ENCODE measurements around the gene PCDHGB6. TPM values are rescaled to one million over a fixed set of nuclear protein-coding genes. Genes with fewer than 3 reads are reported as not detected.
A peak's percentile ranks its signal among the peaks of the same experiment; 100 is the strongest.
"Not testable (repeated sequence)": the region's sequence is repeated elsewhere in the genome, so short reads cannot be mapped to it uniquely, and the experiment has no call there.

The PCDHGB6 gene
- total RNA-seq (not detected), polyA plus RNA-seq (not detected)

GRCh38 chr5:141407790-141408505 lies at the start of gene PCDHGB6:
Gene PCDHGB6 (plus strand): TSS chr5:141408021. CDS start chr5:141408203, 182 bp downstream.
- Histone ChIP-seq H3K27me3 (ENCODE audit: control insufficient read depth, insufficient read depth, low read length) (peaks cover 39% of the 10 kb centered on the region), H3K9me3 (ENCODE audit: control insufficient read depth in 2 of 2, low read length in 2 of 2) (peaks cover 21 to 39% of the 10 kb centered on the region in 2 experiments)
- H3K27me3 Mint-ChIP-seq = peaks cover 81% of the 10 kb centered on the region
- ATAC-seq (ENCODE audit: low read depth in 2 of 2) = peak in 1 of 2 donors; percentile 24
- H3K36me3 Mint-ChIP-seq = peaks cover 12% of the 10 kb centered on the region
- not testable (repeated sequence) for H3K27ac Mint-ChIP-seq; H3K4me3 ChIP-seq (ENCODE audit: low read depth, low read length); H3K27ac ChIP-seq (ENCODE audit: insufficient read depth, low read length, poor library complexity, severe bottlenecking); H3K36me3 ChIP-seq (ENCODE audit: control insufficient read depth, insufficient read depth, low read length); H3K4me1 Mint-ChIP-seq; H3K4me1 ChIP-seq (ENCODE audit: control insufficient read depth, insufficient read depth, low read length, poor library complexity, severe bottlenecking)
- peaks cover 0 to 40% (median 13%) of the 10 kb centered on the region in 7 donors for H3K9me3 Mint-ChIP-seq
- DNase-seq = peak in 1 of 3 donors; percentile 32
- peak within 1 kb of the TSS in 3 of 4 donors; percentile 31 to 58 (median 50) for H3K4me3 Mint-ChIP-seq

GRCh38 chr5:141359790-141360426 lies 47.9 kb upstream of the PCDHGB6 start, which contains the start of gene PCDHGB2:
Gene PCDHGB2 (plus strand): TSS chr5:141359994. CDS start chr5:141360136, 142 bp downstream.
- H3K27me3 Mint-ChIP-seq = peaks cover 64% of the 10 kb centered on the region

DNA sequence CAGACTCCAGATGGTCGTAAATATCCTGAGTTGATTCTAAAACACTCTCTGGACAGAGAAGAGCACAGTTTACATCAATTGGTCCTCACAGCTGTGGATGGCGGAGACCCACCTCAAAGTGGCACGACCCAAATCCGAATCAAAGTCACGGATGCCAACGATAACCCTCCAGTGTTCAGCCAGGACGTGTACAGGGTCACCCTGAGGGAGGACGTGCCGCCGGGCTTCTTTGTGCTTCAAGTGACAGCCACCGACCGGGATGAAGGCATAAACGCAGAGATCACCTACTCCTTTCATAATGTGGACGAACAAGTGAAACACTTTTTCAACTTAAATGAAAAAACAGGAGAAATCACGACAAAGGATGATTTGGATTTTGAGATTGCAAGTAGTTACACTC lies 47.1 kb upstream of the PCDHGB6 start:
- Mint-ChIP-seq H3K27me3 (peaks cover 70% of the 10 kb centered on the region), H3K9me3 (peaks cover 0 to 64% (median 18%) of the 10 kb centered on the region in 7 donors), H3K4me3 (no peak overlapping the region), H3K4me1 (peaks cover 0 to 10% (median 5%) of the 10 kb centered on the region in 4 donors), H3K36me3 (peaks cover 6% of the 10 kb centered on the region), H3K27ac (peak overlapping the region in 1 of 3 donors; percentile 32)
- ATAC-seq (ENCODE audit: low read depth in 2 of 2) (no peak), DNase-seq (no peak)
- Histone ChIP-seq H3K27me3 (ENCODE audit: control insufficient read depth, insufficient read depth, low read length) (peaks cover 26% of the 10 kb centered on the region), H3K4me1 (ENCODE audit: control insufficient read depth, insufficient read depth, low read length, poor library complexity, severe bottlenecking) (no peaks in the 10 kb centered on the region), H3K4me3 (ENCODE audit: low read depth, low read length) (no peak overlapping the region), H3K36me3 (ENCODE audit: control insufficient read depth, insufficient read depth, low read length) (no peaks in the 10 kb centered on the region), H3K9me3 (ENCODE audit: control insufficient read depth in 2 of 2, low read length in 2 of 2) (peaks cover 26 to 47% of the 10 kb centered on the region in 2 experiments), H3K27ac (ENCODE audit: insufficient read depth, low read length, poor library complexity, severe bottlenecking) (no peak overlapping the region)

More at GRCh38 chr5:141359790-141360426, 47.9 kb upstream of the PCDHGB6 start, which contains the start of gene PCDHGB2:
- H3K36me3 ChIP-seq (ENCODE audit: control insufficient read depth, insufficient read depth, low read length) = no peaks in the 10 kb centered on the region
- DNase-seq (peak in 1 of 3 donors; percentile 35), ATAC-seq (ENCODE audit: low read depth in 2 of 2) (no peak)
- peaks cover 0 to 10% (median 5%) of the 10 kb centered on the region in 4 donors for H3K4me1 Mint-ChIP-seq
- H3K36me3 Mint-ChIP-seq = peaks cover 6% of the 10 kb centered on the region
- H3K4me1 ChIP-seq (ENCODE audit: control insufficient read depth, insufficient read depth, low read length, poor library complexity, severe bottlenecking) = no peaks in the 10 kb centered on the region
- peak within 1 kb of the TSS in 1 of 3 donors; percentile 32 for H3K27ac Mint-ChIP-seq
- peak within 1 kb of the TSS; percentile 54 for H3K4me3 ChIP-seq (ENCODE audit: low read depth, low read length)
- peak within 1 kb of the TSS; percentile 65 to 89 (median 80) for H3K4me3 Mint-ChIP-seq
- H3K9me3 ChIP-seq (ENCODE audit: control insufficient read depth in 2 of 2, low read length in 2 of 2) = peaks cover 22 to 41% of the 10 kb centered on the region in 2 experiments
- H3K9me3 Mint-ChIP-seq = peaks cover 0 to 56% (median 16%) of the 10 kb centered on the region in 7 donors
- no peak within 1 kb of the TSS for H3K27ac ChIP-seq (ENCODE audit: insufficient read depth, low read length, poor library complexity, severe bottlenecking)
- H3K27me3 ChIP-seq (ENCODE audit: control insufficient read depth, insufficient read depth, low read length) = peaks cover 21% of the 10 kb centered on the region

DNA sequence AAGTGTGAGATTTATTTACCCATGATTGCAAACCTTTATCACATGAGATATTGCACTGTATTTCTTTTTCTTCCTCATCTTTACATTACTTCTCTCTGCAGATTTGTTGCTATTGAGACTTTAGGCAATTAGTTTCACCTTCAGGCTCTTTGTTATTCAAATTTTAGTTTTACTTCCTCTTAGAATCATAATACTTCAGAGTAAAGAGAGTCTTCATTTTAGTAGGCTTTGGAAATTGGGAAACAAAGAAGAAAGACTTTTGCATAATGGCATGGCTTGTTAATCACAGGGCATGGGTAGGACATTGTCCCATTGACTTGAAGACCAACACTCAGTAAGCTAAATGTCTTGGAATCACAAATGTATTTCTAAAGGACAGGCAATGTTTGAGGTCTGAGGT lies 45.1 kb upstream of the PCDHGB6 start:
- Histone ChIP-seq H3K27me3 (ENCODE audit: control insufficient read depth, insufficient read depth, low read length) (peaks cover 26% of the 10 kb centered on the region), H3K9me3 (ENCODE audit: control insufficient read depth in 2 of 2, low read length in 2 of 2) (peaks cover 28 to 50% of the 10 kb centered on the region in 2 experiments), H3K4me3 (ENCODE audit: low read depth, low read length) (no peak overlapping the region), H3K36me3 (ENCODE audit: control insufficient read depth, insufficient read depth, low read length) (no peaks in the 10 kb centered on the region), H3K4me1 (ENCODE audit: control insufficient read depth, insufficient read depth, low read length, poor library complexity, severe bottlenecking) (no peaks in the 10 kb centered on the region), H3K27ac (ENCODE audit: insufficient read depth, low read length, poor library complexity, severe bottlenecking) (no peak overlapping the region)
- H3K4me3 Mint-ChIP-seq = peak overlapping the region in 1 of 4 donors; percentile 2
- H3K4me1 Mint-ChIP-seq = peaks cover 0 to 5% (median 5%) of the 10 kb centered on the region in 4 donors
- peaks cover 0 to 57% (median 15%) of the 10 kb centered on the region in 7 donors for H3K9me3 Mint-ChIP-seq
- DNase-seq (no peak), ATAC-seq (ENCODE audit: low read depth in 2 of 2) (no peak)
- peak overlapping the region in 1 of 3 donors; percentile 56 for H3K27ac Mint-ChIP-seq
- H3K36me3 Mint-ChIP-seq = peaks cover 6% of the 10 kb centered on the region
- H3K27me3 Mint-ChIP-seq = peaks cover 62% of the 10 kb centered on the region

GRCh38 chr5:141363952-141364660 lies 43.7 kb upstream of the PCDHGB6 start, which contains the start of gene PCDHGA5:
Gene PCDHGA5 (plus strand): TSS chr5:141364162. CDS start chr5:141364331, 169 bp downstream.
- Histone ChIP-seq H3K9me3 (ENCODE audit: control insufficient read depth in 2 of 2, low read length in 2 of 2) (peaks cover 34 to 50% of the 10 kb centered on the region in 2 experiments), H3K27ac (ENCODE audit: insufficient read depth, low read length, poor library complexity, severe bottlenecking) (no peak within 1 kb of the TSS), H3K4me1 (ENCODE audit: control insufficient read depth, insufficient read depth, low read length, poor library complexity, severe bottlenecking) (no peaks in the 10 kb centered on the region), H3K4me3 (ENCODE audit: low read depth, low read length) (no peak within 1 kb of the TSS), H3K36me3 (ENCODE audit: control insufficient read depth, insufficient read depth, low read length) (no peaks in the 10 kb centered on the region), H3K27me3 (ENCODE audit: control insufficient read depth, insufficient read depth, low read length) (peaks cover 26% of the 10 kb centered on the region)
- DNase-seq (no peak), ATAC-seq (ENCODE audit: low read depth in 2 of 2) (no peak)
- Mint-ChIP-seq H3K27ac (no peak within 1 kb of the TSS), H3K27me3 (peaks cover 60% of the 10 kb centered on the region), H3K9me3 (peaks cover 0 to 51% (median 14%) of the 10 kb centered on the region in 7 donors), H3K36me3 (peaks cover 6% of the 10 kb centered on the region), H3K4me3 (peak within 1 kb of the TSS in 1 of 4 donors; percentile 52), H3K4me1 (peaks cover 0 to 5% (median 2%) of the 10 kb centered on the region in 4 donors)

DNA sequence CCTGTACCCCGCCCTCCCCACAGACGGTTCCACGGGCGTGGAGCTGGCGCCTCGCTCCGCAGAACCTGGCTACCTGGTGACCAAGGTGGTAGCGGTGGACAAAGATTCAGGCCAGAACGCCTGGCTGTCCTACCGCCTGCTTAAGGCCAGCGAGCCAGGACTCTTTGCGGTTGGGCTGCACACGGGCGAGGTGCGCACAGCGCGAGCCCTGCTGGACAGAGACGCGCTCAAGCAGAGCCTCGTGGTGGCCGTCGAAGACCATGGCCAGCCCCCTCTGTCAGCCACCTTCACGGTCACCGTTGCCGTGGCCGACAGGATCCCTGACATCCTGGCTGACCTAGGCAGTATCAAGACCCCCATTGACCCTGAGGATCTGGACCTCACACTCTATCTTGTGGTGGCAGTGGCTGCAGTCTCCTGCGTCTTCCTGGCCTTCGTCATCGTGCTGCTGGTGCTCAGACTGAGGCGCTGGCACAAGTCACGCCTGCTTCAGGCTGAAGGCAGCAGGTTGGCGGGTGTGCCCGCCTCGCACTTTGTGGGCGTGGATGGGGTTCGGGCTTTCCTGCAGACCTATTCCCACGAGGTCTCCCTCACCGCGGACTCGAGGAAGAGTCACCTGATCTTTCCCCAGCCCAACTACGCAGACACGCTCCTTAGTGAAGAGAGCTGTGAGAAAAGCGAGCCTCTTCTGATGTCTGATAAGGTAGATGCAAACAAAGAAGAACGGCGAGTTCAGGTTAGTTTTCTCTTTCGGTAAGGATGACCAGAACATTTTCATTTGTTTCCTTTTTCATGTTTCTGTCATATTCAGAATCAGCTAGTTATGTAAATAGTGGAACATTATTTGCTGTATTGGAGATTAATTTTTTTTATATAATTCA lies 41.6 kb upstream of the PCDHGB6 start:
- Mint-ChIP-seq H3K9me3 (peaks cover 0 to 48% (median 11%) of the 10 kb centered on the region in 7 donors), H3K27ac (no peak overlapping the region), H3K4me1 (peaks cover 0 to 10% (median 0%) of the 10 kb centered on the region in 4 donors), H3K36me3 (peaks cover 7% of the 10 kb centered on the region), H3K27me3 (peaks cover 59% of the 10 kb centered on the region), H3K4me3 (no peak overlapping the region)
- Histone ChIP-seq H3K4me1 (ENCODE audit: control insufficient read depth, insufficient read depth, low read length, poor library complexity, severe bottlenecking) (peaks cover 8% of the 10 kb centered on the region), H3K27me3 (ENCODE audit: control insufficient read depth, insufficient read depth, low read length) (peaks cover 42% of the 10 kb centered on the region), H3K36me3 (ENCODE audit: control insufficient read depth, insufficient read depth, low read length) (no peaks in the 10 kb centered on the region), H3K9me3 (ENCODE audit: control insufficient read depth in 2 of 2, low read length in 2 of 2) (peaks cover 29 to 48% of the 10 kb centered on the region in 2 experiments), H3K4me3 (ENCODE audit: low read depth, low read length) (no peak overlapping the region), H3K27ac (ENCODE audit: insufficient read depth, low read length, poor library complexity, severe bottlenecking) (no peak overlapping the region)
- DNase-seq (no peak), ATAC-seq (ENCODE audit: low read depth in 2 of 2) (no peak)

Data from CD4-positive, CD25-positive, alpha-beta regulatory T cell (primary cell).